Loucy (cell line): Measurements from ENCODE around the gene RP2.

ENCODE experiments used
- EZH2phosphoT487 ChIP-seq: fragments of 200-600 bp; IDR thresholded peaks from 2 replicates; pipeline ENCODE4 v1.6.1; 2018; ENCODE audit warnings: antibody characterized with exemption, mild to moderate bottlenecking, moderate library complexity, borderline replicate concordance
- TF ChIP-seq, protein P1 (sequence below): fragments of 200-600 bp; sonication (generic); conservative IDR thresholded peaks from 2 replicates; pipeline ENCODE4 v1.5.1; 2014; ENCODE audit warnings: mild to moderate bottlenecking, antibody characterized with exemption, low read length

DNA sequence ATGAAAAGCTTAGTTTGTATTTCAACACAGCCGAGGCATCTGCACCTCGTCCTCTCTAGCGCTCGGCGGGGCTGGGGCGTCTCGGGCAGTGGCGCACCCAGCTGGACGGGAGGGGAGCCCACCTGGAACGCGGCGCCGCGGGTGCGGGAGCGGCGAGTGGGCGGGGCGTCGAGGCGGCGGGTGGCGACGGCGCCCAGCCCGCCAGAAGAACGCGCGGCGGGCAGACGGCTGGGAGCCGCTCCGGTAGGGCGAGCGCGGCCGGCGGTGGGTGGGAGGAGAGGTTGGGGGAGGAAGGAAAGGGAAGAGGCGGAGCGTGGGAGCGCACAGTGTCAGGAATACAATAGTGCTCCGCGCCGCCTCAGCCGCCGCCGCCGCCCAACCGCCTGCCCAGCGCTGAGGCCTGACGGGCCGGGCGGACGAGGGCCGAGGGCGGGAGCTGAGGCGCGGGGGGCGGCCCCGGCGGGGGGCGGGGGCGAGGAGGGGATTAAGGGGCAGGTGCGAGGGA is 75.3 kb downstream of the RP2 start, which contains the start of gene JADE3:
- TF ChIP-seq, protein P1, sequence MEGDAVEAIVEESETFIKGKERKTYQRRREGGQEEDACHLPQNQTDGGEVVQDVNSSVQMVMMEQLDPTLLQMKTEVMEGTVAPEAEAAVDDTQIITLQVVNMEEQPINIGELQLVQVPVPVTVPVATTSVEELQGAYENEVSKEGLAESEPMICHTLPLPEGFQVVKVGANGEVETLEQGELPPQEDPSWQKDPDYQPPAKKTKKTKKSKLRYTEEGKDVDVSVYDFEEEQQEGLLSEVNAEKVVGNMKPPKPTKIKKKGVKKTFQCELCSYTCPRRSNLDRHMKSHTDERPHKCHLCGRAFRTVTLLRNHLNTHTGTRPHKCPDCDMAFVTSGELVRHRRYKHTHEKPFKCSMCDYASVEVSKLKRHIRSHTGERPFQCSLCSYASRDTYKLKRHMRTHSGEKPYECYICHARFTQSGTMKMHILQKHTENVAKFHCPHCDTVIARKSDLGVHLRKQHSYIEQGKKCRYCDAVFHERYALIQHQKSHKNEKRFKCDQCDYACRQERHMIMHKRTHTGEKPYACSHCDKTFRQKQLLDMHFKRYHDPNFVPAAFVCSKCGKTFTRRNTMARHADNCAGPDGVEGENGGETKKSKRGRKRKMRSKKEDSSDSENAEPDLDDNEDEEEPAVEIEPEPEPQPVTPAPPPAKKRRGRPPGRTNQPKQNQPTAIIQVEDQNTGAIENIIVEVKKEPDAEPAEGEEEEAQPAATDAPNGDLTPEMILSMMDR = no peak
- no peak for TF ChIP-seq EZH2phosphoT487
